ENCODE data around the gene ZNF497. TPM values are rescaled to one million over a fixed set of nuclear protein-coding genes. Genes with fewer than 3 reads are reported as not detected.
"Not testable (repeated sequence)": the region's sequence is repeated elsewhere in the genome, so short reads cannot be mapped to it uniquely, and the experiment has no call there.

ZNF497 gene
- total and polyA plus RNA-seq, 2 of the 13 experiments (the other 11 are each of a cell fraction or from before 2014, with no cell fraction given): 1.5 to 1.9 TPM

DNA sequence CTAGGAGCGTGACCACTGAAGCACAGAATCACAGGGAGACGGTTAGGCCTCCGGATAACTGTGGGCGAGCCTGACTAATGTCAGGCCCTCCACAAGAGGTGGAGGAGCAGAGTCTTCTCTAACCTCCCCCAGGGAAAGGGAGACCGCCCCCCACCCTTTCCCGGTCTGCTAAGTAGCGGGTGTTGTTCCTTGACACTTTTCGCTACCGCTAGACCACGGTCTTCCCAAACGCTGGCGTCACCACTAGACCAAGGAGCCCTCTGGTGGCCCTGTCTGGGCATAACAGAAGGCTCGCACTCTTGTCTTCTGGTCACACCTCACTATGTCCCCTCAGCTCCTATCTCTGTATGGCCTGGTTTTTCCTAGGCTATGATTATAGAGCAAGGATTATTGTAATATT is 51.9 kb downstream of the ZNF497 start:
- 91% methylated on average over 13 of the region's 13 CpGs for WGBS (ENCODE audit: low lambda C conversion rate)
- BruUV-seq (replicated peaks): not testable (repeated sequence)

More for the DNA sequence above, 51.9 kb downstream of the ZNF497 start:
- H3K9ac ChIP-seq (ENCODE audit: insufficient read depth, low read depth, low read length); H3K27ac ChIP-seq (ENCODE audit: extremely low read length, insufficient read depth, low read length); H3K9me3 ChIP-seq (ENCODE audit: low read length); DNase-seq (ENCODE audit: low spot score); H4K20me1 ChIP-seq (ENCODE audit: insufficient read depth, low read length); H2AFZ ChIP-seq (ENCODE audit: low read length); FAIRE-seq; H3K4me3 ChIP-seq (replicated peaks in 1 of 3; ENCODE audit: insufficient read depth in 1 of 3, low read depth in 2 of 3, low read length in 3 of 3); POLR2A ChIA-PET; intact Hi-C loops (cut with micrococcal nuclease; ENCODE audit: unreplicated experiment); ATAC-seq; in situ Hi-C loops (cut with HindIII; ENCODE audit: extremely low pct_ligation_motif_present, low pct_unique_long_range_greater_than_20kb); H3K27me3 ChIP-seq (ENCODE audit: control insufficient read depth in 1 of 2, insufficient read depth in 2 of 2, low read length in 2 of 2); H3K4me2 ChIP-seq (ENCODE audit: low read depth, low read length): not testable (repeated sequence)
- TF ChIP-seq STAG1 (CRISPR knock-in tag; IDR thresholded peaks at IDR 0.05) (peak; percentile 53), ZBTB38 (CRISPR knock-in tag; IDR thresholded peaks at IDR 0.05) (peak; percentile 60; the same call in 1 of the 2 replicates), RAD21 (CRISPR knock-in tag; IDR thresholded peaks at IDR 0.05) (peak; percentile 58; the same call in 1 of the 2 replicates), ZNF687 (CRISPR knock-in tag; IDR thresholded peaks at IDR 0.05) (0 out of 2 replicates have a peak, but pooled peaks have one; percentile 7), ZMYM4 (CRISPR knock-in tag; IDR thresholded peaks at IDR 0.05) (peak; percentile 44; the same call in 1 of the 2 replicates), POGZ (CRISPR knock-in tag; IDR thresholded peaks at IDR 0.05) (0 out of 2 replicates have a peak, but pooled peaks have one; percentile 32)
- TF ChIP-seq, protein P1, sequence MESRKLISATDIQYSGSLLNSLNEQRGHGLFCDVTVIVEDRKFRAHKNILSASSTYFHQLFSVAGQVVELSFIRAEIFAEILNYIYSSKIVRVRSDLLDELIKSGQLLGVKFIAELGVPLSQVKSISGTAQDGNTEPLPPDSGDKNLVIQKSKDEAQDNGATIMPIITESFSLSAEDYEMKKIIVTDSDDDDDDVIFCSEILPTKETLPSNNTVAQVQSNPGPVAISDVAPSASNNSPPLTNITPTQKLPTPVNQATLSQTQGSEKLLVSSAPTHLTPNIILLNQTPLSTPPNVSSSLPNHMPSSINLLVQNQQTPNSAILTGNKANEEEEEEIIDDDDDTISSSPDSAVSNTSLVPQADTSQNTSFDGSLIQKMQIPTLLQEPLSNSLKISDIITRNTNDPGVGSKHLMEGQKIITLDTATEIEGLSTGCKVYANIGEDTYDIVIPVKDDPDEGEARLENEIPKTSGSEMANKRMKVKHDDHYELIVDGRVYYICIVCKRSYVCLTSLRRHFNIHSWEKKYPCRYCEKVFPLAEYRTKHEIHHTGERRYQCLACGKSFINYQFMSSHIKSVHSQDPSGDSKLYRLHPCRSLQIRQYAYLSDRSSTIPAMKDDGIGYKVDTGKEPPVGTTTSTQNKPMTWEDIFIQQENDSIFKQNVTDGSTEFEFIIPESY (CRISPR knock-in tag; IDR thresholded peaks at IDR 0.05): peak; percentile 98
- TF ChIP-seq, protein P2, sequence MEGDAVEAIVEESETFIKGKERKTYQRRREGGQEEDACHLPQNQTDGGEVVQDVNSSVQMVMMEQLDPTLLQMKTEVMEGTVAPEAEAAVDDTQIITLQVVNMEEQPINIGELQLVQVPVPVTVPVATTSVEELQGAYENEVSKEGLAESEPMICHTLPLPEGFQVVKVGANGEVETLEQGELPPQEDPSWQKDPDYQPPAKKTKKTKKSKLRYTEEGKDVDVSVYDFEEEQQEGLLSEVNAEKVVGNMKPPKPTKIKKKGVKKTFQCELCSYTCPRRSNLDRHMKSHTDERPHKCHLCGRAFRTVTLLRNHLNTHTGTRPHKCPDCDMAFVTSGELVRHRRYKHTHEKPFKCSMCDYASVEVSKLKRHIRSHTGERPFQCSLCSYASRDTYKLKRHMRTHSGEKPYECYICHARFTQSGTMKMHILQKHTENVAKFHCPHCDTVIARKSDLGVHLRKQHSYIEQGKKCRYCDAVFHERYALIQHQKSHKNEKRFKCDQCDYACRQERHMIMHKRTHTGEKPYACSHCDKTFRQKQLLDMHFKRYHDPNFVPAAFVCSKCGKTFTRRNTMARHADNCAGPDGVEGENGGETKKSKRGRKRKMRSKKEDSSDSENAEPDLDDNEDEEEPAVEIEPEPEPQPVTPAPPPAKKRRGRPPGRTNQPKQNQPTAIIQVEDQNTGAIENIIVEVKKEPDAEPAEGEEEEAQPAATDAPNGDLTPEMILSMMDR (CRISPR knock-in tag; IDR thresholded peaks at IDR 0.05): peak; percentile 66
- CTCF ChIA-PET (ENCODE audit: low intra/inter-chr PET ratio, low total read pairs): interaction anchor here (2.4 kb wide), 1 partner anchor 129 kb away, joined by 11 read pairs; the partner anchor contains the start of gene ZNF274
- peaks cover 19% of the 10 kb centered on the region for H3K4me1 ChIP-seq (ENCODE audit: insufficient read depth, low read length)
- H3K36me3 ChIP-seq (replicated peaks in 1 of 2; ENCODE audit: control insufficient read depth in 1 of 2, insufficient read depth in 2 of 2, low read length in 2 of 2): peaks cover 13 to 57% of the 10 kb centered on the region in 2 experiments
- peaks cover 15% of the 10 kb centered on the region for H3K79me2 ChIP-seq (ENCODE audit: insufficient read depth, low read length)
